ENCODE data around the gene COQ10A.
A peak's percentile ranks its signal among the peaks of the same experiment; 100 is the strongest.
"Not testable (repeated sequence)": the region's sequence is repeated elsewhere in the genome, so short reads cannot be mapped to it uniquely, and the experiment has no call there.

Gene COQ10A

GRCh38 chr12:56267443-56268071 lies 815 bp downstream of the COQ10A start:
- H3K36me3 ChIP-seq: peaks cover 27% of the 10 kb centered on the region
- TF ChIP-seq, protein P1, sequence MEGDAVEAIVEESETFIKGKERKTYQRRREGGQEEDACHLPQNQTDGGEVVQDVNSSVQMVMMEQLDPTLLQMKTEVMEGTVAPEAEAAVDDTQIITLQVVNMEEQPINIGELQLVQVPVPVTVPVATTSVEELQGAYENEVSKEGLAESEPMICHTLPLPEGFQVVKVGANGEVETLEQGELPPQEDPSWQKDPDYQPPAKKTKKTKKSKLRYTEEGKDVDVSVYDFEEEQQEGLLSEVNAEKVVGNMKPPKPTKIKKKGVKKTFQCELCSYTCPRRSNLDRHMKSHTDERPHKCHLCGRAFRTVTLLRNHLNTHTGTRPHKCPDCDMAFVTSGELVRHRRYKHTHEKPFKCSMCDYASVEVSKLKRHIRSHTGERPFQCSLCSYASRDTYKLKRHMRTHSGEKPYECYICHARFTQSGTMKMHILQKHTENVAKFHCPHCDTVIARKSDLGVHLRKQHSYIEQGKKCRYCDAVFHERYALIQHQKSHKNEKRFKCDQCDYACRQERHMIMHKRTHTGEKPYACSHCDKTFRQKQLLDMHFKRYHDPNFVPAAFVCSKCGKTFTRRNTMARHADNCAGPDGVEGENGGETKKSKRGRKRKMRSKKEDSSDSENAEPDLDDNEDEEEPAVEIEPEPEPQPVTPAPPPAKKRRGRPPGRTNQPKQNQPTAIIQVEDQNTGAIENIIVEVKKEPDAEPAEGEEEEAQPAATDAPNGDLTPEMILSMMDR (IDR thresholded peaks at IDR 0.05; ENCODE audit: low read depth, low read length): no peak
- no peak for DNase-seq
- H3K27me3 ChIP-seq: no peaks in the 10 kb centered on the region
- peak overlapping the region; percentile 87 for H3K4me3 ChIP-seq (ENCODE audit: low read depth, low read length)
- no peaks in the 10 kb centered on the region for H3K4me1 ChIP-seq
- H3K9me3 ChIP-seq: no peaks in the 10 kb centered on the region

- Histone ChIP-seq H3K27me3 (no peaks in the 10 kb centered on the region), H3K4me3 (ENCODE audit: low read depth, low read length) (no peak overlapping the region), H3K4me1 (no peaks in the 10 kb centered on the region), H3K36me3 (peaks cover 60% of the 10 kb centered on the region), H3K9me3 (no peaks in the 10 kb centered on the region)
- TF ChIP-seq, protein P1 (IDR thresholded peaks at IDR 0.05; ENCODE audit: low read depth, low read length): peak; percentile 68
- no peak for DNase-seq
Measured at GRCh38 chr12:56271031-56271430, 4.3 kb downstream of the COQ10A start.

DNA sequence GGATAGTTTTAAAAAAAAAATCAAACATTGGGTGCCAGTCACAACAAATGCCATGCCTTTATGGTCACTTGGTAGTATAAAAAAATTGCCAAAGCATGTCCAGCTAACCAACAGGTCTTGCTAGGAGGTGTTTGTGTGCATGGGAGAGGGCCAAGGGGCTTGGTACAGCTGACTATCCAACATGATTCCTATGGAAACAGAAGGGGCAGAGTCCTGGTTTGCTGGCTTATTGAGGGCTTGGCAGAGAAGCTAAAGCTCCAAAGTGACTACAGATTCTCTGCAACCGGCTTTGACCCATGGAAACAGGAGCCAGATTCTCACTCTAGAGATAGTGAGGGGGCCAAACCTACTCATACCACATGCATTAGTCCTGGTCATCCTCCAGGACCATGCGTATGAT lies 5.7 kb downstream of the COQ10A start:
- not testable (repeated sequence) for DNase-seq; H3K4me1 ChIP-seq; H3K9me3 ChIP-seq; H3K27me3 ChIP-seq; H3K4me3 ChIP-seq (ENCODE audit: low read depth, low read length)
- H3K36me3 ChIP-seq: peaks cover 72% of the 10 kb centered on the region

- H3K4me1 ChIP-seq: no peaks in the 10 kb centered on the region
- DNase-seq: no peak
- no peaks in the 10 kb centered on the region for H3K9me3 ChIP-seq
- TF ChIP-seq, protein P1 (IDR thresholded peaks at IDR 0.05; ENCODE audit: low read depth, low read length): no peak
- H3K4me3 ChIP-seq (ENCODE audit: low read depth, low read length): no peak overlapping the region
- H3K27me3 ChIP-seq: no peaks in the 10 kb centered on the region
- H3K36me3 ChIP-seq: peaks cover 88% of the 10 kb centered on the region
Measured at GRCh38 chr12:56274299-56274698, 7.6 kb downstream of the COQ10A start.

DNA sequence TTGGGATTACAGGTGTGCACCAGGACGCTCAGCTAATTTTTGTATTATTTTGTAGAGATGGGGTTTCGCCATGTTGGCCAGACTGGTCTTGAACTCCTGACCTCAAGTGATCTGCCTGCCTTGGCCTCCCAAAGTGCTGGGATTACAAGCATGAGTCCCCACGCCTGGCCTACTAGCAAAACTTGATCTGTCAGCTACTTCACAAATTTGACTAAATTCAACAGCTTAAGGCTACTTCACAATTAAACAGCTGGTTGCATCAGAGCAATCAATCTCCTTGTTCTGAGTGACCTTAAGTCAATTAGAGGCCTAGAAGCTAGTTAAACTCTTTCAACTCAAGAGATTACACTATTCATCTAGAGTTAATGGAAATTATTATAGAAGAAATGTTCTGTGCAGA lies 12.2 kb downstream of the COQ10A start:
- Histone ChIP-seq H3K36me3 (peaks cover 98% of the 10 kb centered on the region), H3K4me3 (ENCODE audit: low read depth, low read length) (no peak overlapping the region), H3K4me1 (no peaks in the 10 kb centered on the region), H3K9me3 (no peaks in the 10 kb centered on the region; the same call in 1 of the 2 replicates), H3K27me3 (no peaks in the 10 kb centered on the region)
- TF ChIP-seq, protein P1 (IDR thresholded peaks at IDR 0.05; ENCODE audit: low read depth, low read length): no peak
- DNase-seq: no peak

GRCh38 chr12:56280849-56281248 lies 14.1 kb downstream of the COQ10A start:
- no peak for DNase-seq
- Histone ChIP-seq H3K36me3 (peaks cover 95% of the 10 kb centered on the region), H3K9me3 (no peaks in the 10 kb centered on the region; the same call in 1 of the 2 replicates), H3K4me1 (no peaks in the 10 kb centered on the region), H3K4me3 (ENCODE audit: low read depth, low read length) (no peak overlapping the region), H3K27me3 (no peaks in the 10 kb centered on the region)
- TF ChIP-seq, protein P1 (IDR thresholded peaks at IDR 0.05; ENCODE audit: low read depth, low read length): no peak
